ENCODE measurements around the gene TDRD10. TPM values are rescaled to one million over a fixed set of nuclear protein-coding genes. Genes with fewer than 3 reads are reported as not detected.

Gene TDRD10
- total and polyA plus RNA-seq, 8 donors: 0.18 to 4.1 (median 1.4) TPM; not detected in 2

DNA sequence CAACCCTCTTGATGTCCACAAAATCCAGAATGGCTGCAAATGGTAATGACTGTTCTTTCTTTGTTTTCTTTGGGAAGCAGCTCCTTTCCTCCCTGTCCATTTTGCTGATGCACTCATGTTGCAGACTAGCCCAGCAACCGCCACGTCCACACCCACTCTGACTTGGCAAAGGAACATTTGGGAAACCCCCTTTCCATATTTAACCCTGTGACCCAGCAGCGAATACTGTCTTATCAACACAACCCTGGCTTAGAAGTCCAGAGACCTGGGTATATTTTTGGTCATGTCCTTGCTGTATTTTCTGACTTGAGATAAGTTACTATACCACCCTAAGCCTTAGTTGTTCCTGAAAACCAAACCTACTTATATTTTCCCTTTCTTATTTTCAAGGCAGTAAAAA, 18.3 kb downstream of the TDRD10 start:
- Histone ChIP-seq H3K27ac (no peak overlapping the region), H3K36me3 (no peaks in the 10 kb centered on the region), H3K4me3 (no peak overlapping the region), H3K4me1 (peaks cover 0 to 9% (median 2%) of the 10 kb centered on the region in 4 donors), H3K27me3 (peaks cover 0 to 10% (median 0%) of the 10 kb centered on the region in 3 donors), H3K9me3 (no peaks in the 10 kb centered on the region)
- 27 to 53% (median 33%) methylated on average over 3 of the region's 3 CpGs for WGBS, 5 donors
- intact Hi-C loops (cut with DNase I; ENCODE audit: low total_unique reads): no loop called here
- peak in 1 of 2 donors; percentile 26 for DNase-seq
- TF ChIP-seq, protein P1, sequence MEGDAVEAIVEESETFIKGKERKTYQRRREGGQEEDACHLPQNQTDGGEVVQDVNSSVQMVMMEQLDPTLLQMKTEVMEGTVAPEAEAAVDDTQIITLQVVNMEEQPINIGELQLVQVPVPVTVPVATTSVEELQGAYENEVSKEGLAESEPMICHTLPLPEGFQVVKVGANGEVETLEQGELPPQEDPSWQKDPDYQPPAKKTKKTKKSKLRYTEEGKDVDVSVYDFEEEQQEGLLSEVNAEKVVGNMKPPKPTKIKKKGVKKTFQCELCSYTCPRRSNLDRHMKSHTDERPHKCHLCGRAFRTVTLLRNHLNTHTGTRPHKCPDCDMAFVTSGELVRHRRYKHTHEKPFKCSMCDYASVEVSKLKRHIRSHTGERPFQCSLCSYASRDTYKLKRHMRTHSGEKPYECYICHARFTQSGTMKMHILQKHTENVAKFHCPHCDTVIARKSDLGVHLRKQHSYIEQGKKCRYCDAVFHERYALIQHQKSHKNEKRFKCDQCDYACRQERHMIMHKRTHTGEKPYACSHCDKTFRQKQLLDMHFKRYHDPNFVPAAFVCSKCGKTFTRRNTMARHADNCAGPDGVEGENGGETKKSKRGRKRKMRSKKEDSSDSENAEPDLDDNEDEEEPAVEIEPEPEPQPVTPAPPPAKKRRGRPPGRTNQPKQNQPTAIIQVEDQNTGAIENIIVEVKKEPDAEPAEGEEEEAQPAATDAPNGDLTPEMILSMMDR (IDR thresholded peaks at IDR 0.05): no peak
- TF ChIP-seq EP300 (IDR thresholded peaks at IDR 0.05): no peak
- TF ChIP-seq POLR2AphosphoS5 (IDR thresholded peaks at IDR 0.05): no peak
- TF ChIP-seq POLR2A (IDR thresholded peaks at IDR 0.05): no peak

DNA sequence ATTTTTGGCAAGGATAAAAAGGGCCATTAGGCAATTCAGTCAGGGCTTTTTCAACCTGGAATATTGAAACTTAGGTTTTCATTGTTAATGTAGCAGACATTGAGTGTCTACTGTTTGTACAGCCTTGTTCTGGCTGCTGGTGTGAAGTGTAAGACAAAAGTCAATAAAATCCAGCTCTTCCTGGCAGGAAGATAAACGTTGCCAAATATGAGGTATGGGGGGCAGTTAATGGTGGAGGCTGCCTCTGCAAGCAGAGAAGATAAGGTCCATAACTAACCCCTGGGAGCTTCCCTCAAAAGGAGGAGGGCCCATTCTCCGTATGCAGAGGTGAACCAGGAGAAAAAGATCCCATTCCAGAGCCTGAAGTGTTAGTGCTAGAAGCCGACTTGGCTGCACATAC, 19.7 kb downstream of the TDRD10 start:
- DNase-seq: no peak
- TF ChIP-seq, protein P1 (IDR thresholded peaks at IDR 0.05): no peak
- TF ChIP-seq POLR2AphosphoS5 (IDR thresholded peaks at IDR 0.05) (no peak), POLR2A (IDR thresholded peaks at IDR 0.05) (no peak), EP300 (IDR thresholded peaks at IDR 0.05) (no peak)
- Histone ChIP-seq H3K4me3 (no peak overlapping the region), H3K9me3 (no peaks in the 10 kb centered on the region), H3K36me3 (no peaks in the 10 kb centered on the region), H3K27me3 (peaks cover 0 to 10% (median 0%) of the 10 kb centered on the region in 3 donors), H3K4me1 (peaks cover 0 to 9% (median 2%) of the 10 kb centered on the region in 4 donors), H3K27ac (no peak overlapping the region)
- intact Hi-C loops (cut with DNase I; ENCODE audit: low total_unique reads): no loop called here
- 28 to 44% (median 30%) methylated on average over 3 of the region's 3 CpGs for WGBS, 5 donors

DNA sequence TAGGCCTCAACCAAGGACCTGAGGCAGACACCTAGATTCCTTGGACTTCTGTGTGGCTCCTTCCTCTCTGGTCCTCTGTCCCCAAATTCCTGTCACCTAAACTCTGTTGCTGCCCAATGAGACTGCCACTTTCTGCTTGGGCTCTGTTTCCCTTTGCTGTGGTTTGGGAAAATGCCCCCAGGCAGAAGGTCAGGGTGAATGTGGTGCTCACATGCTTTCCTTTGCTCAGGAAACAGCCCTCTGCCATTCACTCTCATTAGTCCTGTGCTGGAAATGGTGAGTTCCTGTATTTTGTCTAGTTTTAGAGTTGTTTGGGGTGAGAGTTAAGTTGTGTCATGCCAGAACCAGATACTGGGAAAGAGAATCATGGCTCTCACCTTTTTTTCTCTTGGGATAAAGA, 22.9 kb downstream of the TDRD10 start:
- intact Hi-C loops (cut with DNase I; ENCODE audit: low total_unique reads): no loop called here
- DNase-seq: no peak

DNA sequence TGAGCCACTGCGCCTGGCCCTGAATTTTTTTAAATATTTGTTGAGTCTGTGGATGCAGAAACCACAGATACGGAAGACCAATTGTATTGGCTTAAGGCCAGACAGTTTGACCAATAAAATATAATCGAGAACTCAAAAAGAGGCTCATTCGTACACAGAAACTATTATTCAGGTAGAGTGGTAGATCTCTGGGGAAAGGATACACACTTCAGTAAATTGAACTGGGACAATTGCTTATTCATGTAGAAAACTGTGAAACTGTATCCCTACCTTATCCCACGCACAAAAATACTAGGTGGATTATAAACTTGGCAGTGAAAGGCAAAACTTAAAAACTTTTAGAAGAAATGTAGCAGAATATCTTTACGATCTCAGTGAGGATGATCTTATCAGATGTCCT, 25.2 kb downstream of the TDRD10 start:
- Histone ChIP-seq H3K4me3 (no peak overlapping the region), H3K36me3 (no peaks in the 10 kb centered on the region), H3K9me3 (no peaks in the 10 kb centered on the region), H3K27me3 (peaks cover 0 to 5% (median 0%) of the 10 kb centered on the region in 3 donors), H3K4me1 (no peaks in the 10 kb centered on the region), H3K27ac (no peak overlapping the region)
- WGBS, 5 donors: 53 to 69% (median 61%) methylated on average over 6 of the region's 6 CpGs
- intact Hi-C loops (cut with DNase I; ENCODE audit: low total_unique reads): no loop called here
- DNase-seq: no peak
- TF ChIP-seq POLR2AphosphoS5 (IDR thresholded peaks at IDR 0.05): no peak
- no peak for TF ChIP-seq POLR2A (IDR thresholded peaks at IDR 0.05)
- no peak for TF ChIP-seq EP300 (IDR thresholded peaks at IDR 0.05)
- TF ChIP-seq, protein P1 (IDR thresholded peaks at IDR 0.05): no peak

More for the DNA sequence above, 22.9 kb downstream of the TDRD10 start:
- Histone ChIP-seq H3K4me1 (peaks cover 0 to 9% (median 2%) of the 10 kb centered on the region in 4 donors), H3K36me3 (no peaks in the 10 kb centered on the region), H3K27me3 (peaks cover 0 to 5% (median 0%) of the 10 kb centered on the region in 3 donors), H3K27ac (no peak overlapping the region), H3K4me3 (no peak overlapping the region), H3K9me3 (no peaks in the 10 kb centered on the region)
- TF ChIP-seq EP300 (IDR thresholded peaks at IDR 0.05): no peak
- TF ChIP-seq, protein P1 (IDR thresholded peaks at IDR 0.05): no peak
- TF ChIP-seq POLR2AphosphoS5 (IDR thresholded peaks at IDR 0.05): no peak
- TF ChIP-seq POLR2A (IDR thresholded peaks at IDR 0.05): no peak
